ENCODE results near the gene RRBP1.

DNA sequence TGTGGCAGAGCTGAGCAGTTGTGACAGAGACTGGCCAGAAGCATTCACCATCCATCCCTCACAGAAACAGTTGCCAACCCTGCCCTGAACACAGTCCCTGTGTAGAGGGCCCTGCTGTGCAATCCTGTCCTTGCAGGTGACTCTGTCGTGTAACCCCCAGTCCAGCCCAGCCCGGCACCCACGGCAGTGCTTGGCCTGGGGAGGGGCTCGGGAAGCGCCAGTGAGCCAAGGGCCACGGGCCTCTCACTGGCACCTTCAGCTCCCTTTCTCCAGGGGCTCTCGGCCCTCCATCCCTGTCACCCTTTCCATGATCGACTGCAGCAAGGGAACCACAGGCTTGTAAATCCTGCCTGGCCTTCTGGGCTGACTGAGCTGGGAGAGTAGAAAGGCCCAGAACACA lies 53.0 kb downstream of the RRBP1 start:
- TF ChIP-seq, protein P1, sequence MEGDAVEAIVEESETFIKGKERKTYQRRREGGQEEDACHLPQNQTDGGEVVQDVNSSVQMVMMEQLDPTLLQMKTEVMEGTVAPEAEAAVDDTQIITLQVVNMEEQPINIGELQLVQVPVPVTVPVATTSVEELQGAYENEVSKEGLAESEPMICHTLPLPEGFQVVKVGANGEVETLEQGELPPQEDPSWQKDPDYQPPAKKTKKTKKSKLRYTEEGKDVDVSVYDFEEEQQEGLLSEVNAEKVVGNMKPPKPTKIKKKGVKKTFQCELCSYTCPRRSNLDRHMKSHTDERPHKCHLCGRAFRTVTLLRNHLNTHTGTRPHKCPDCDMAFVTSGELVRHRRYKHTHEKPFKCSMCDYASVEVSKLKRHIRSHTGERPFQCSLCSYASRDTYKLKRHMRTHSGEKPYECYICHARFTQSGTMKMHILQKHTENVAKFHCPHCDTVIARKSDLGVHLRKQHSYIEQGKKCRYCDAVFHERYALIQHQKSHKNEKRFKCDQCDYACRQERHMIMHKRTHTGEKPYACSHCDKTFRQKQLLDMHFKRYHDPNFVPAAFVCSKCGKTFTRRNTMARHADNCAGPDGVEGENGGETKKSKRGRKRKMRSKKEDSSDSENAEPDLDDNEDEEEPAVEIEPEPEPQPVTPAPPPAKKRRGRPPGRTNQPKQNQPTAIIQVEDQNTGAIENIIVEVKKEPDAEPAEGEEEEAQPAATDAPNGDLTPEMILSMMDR (IDR thresholded peaks at IDR 0.05) = no peak
- no peak for TF ChIP-seq POLR2AphosphoS5 (IDR thresholded peaks at IDR 0.05)
